ENCODE data around the gene MLX.

- TF ChIP-seq CTCF (IDR thresholded peaks at IDR 0.05; ENCODE audit: insufficient read depth, low read length) = no peak
- no peak for TF ChIP-seq POLR2AphosphoS5 (IDR thresholded peaks at IDR 0.05; ENCODE audit: low read depth)
- no peak for TF ChIP-seq SPI1 (IDR thresholded peaks at IDR 0.05; ENCODE audit: borderline replicate concordance, low read depth)
- TF ChIP-seq REST (IDR thresholded peaks at IDR 0.05; ENCODE audit: insufficient replicate concordance, low read depth) = no peak
Measured at GRCh38 chr17:42560246-42560645, 6.7 kb upstream of the MLX start.
